ENCODE data around the gene TCTN1.

TCTN1 gene

DNA sequence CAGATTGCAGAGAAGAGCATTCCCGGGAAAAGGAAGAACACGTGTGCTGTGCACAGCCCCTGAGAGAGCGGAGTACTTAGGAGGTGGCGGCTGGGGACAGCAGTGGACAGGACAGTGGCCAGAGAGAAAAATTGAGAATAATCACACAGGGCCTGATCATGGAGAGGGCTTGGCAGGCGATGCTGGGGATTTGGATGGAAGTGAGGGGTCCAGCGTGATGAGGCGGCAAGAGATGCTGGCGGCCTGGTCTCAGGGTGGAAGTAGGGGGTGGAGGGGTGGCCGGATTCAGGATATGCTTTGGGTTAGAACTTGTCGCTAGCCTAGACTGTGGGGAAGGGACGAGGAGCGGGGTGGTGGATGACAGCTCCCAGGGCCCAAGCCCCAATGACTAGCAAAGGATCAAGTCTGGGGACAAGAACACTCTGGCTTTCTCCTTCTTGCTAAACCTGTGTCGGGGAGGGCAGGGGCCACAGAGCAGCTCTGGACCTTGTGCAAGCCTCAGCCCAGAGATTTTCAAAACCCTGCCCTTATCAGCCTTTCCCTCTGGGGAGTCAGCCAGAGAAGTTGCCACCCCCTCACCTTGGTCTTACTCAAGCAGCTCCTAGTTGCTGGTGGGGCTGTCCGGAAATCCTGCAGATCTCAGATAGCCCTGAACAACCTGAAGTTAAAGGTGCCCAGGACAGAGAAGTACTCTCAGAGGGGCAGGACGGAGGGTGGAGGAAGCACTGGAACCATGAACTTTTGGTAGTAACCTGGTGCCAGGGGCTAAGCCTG lies 73.7 kb downstream of the TCTN1 start:
- DNase-seq (ENCODE audit: insufficient read length, low spot score) (no peak), FAIRE-seq (peak; percentile 92)
- TF ChIP-seq POU2F2 (IDR thresholded peaks at IDR 0.05; ENCODE audit: low read depth, low read length) (no peak), TAF1 (IDR thresholded peaks at IDR 0.05; ENCODE audit: low read depth, low read length) (no peak), SPI1 (IDR thresholded peaks at IDR 0.05; ENCODE audit: low read depth, low read length) (no peak), POLR2A (IDR thresholded peaks at IDR 0.05; ENCODE audit: low read depth, low read length) (no peak), POLR2AphosphoS5 (IDR thresholded peaks at IDR 0.05; ENCODE audit: low read depth, low read length) (no peak), PAX5 (IDR thresholded peaks at IDR 0.05; ENCODE audit: insufficient read depth, low read length, severe bottlenecking) (no peak)

DNA sequence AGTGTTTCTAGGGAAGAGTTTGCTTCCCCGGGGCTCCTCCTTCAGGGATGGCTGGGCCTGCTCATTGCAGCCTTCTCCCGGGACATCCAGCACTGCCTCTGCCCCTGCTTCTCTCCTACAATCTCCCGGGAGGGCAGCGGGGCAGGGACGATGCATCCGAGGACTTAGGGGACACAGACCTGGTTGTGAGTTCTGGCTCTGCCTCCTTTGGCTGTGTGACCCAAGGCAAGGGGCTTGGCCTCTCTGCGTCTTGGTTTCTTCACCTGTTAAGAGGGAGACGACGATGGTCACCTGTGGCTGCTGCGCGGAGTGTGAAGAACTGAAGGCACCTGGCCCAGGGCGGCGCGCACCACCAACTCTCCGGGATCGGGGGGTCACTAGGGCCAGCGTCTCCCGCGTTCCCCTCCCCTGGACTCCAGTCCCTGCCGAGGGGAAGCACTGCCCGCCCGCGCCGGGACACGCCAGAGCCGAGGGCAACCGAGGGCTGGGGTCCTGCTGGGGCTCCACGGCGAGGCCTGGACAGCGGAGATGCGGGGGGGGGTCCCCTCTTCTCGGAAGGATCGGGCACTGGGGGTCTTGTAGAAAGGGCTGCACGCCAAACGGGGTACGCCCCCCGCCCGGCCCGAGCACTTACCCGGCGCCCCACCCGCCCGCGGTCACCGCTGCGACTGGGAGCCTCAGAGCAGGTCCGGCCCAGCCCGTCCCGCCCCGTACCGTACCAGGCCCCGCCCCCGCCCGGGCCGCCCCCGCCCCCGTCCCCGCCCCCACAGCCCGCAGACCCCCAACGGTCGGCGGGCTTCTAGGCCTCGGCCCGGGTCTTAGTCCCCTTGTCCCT lies 74.7 kb downstream of the TCTN1 start, which contains the start of gene HVCN1:
TSS of gene HVCN1 (minus strand) at position 670 of the 835 bp plus-strand sequence. CDS start 5,870 bp downstream, outside the sequence.
- TF ChIP-seq TAF1 (IDR thresholded peaks at IDR 0.05; ENCODE audit: low read depth, low read length) (no peak), POLR2A (IDR thresholded peaks at IDR 0.05; ENCODE audit: low read depth, low read length) (no peak), SPI1 (IDR thresholded peaks at IDR 0.05; ENCODE audit: low read depth, low read length) (no peak), POLR2AphosphoS5 (IDR thresholded peaks at IDR 0.05; ENCODE audit: low read depth, low read length) (no peak), PAX5 (IDR thresholded peaks at IDR 0.05; ENCODE audit: insufficient read depth, low read length, severe bottlenecking) (no peak), POU2F2 (IDR thresholded peaks at IDR 0.05; ENCODE audit: low read depth, low read length) (no peak)
- DNase-seq (ENCODE audit: insufficient read length, low spot score) (peak; percentile 71), FAIRE-seq (peak; percentile 31)

DNA sequence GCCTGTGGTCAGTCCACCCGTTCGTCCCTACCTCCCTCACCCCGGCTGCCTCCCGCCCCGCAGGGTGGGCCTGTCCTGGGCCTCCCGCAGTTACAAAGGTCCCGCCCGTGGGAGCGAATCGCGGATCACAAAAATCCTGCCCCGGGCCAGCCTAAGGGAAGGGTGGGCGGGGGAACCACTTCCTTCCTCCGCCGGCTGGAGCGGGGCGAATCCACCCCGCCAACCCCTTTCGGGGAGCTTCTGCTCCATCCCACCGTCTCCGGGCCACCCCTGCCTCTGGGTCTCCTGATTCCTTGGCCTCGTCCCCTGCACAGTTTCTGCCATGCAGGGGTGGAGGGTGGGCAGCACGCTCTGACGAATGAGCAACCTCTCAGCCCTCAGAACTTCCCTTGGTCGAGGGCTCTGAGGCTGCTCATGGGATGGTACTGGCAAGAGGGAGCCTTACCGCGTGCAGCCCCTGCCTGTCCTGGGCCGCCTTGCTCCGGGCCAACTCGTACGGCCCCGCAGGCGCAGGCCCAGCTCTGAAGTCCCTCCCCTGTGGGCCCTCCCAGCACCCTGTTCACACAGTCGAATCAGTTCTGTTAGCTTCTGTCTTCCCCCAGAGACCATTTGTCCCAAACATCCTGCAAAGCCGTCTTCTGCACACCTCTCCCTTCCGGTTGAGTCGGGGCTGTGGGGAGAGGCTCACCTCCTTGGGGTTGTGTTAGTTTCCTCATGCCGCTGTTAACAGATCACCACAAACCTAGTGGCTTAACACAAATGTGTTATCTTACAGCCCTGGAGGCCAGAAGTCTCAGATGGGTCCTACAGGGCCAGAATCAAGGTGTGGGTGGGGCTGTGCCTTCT lies 75.6 kb downstream of the TCTN1 start:
- DNase-seq (ENCODE audit: insufficient read length, low spot score) (peak; percentile 68), FAIRE-seq (peak; percentile 97)
- TF ChIP-seq SPI1 (IDR thresholded peaks at IDR 0.05; ENCODE audit: low read depth, low read length) = no peak
- TF ChIP-seq POLR2AphosphoS5 (IDR thresholded peaks at IDR 0.05; ENCODE audit: low read depth, low read length) = peak; percentile 42; the same call in 1 of the 2 replicates
- TF ChIP-seq TAF1 (IDR thresholded peaks at IDR 0.05; ENCODE audit: low read depth, low read length) = no peak

DNA sequence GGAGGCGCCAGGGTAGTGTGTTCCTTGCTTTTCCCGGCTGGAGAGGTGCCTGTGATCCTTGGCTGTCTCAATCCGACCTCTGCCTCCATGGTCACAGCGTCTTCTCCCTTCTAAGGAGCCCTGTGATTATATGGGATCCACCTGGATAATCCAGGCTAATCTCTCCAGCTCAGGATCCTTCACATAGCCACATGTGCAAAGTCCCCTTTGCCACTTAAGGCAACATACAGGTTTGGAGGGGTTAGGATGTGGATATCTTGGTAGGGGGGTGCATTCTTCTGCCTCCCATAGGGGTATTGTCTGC lies 76.2 kb downstream of the TCTN1 start:
- TF ChIP-seq PAX5 (IDR thresholded peaks at IDR 0.05; ENCODE audit: insufficient read depth, low read length, severe bottlenecking) (no peak), POLR2AphosphoS5 (IDR thresholded peaks at IDR 0.05; ENCODE audit: low read depth, low read length) (no peak), POU2F2 (IDR thresholded peaks at IDR 0.05; ENCODE audit: low read depth, low read length) (no peak), TAF1 (IDR thresholded peaks at IDR 0.05; ENCODE audit: low read depth, low read length) (no peak), POLR2A (IDR thresholded peaks at IDR 0.05; ENCODE audit: low read depth, low read length) (no peak), SPI1 (IDR thresholded peaks at IDR 0.05; ENCODE audit: low read depth, low read length) (no peak)
- DNase-seq (ENCODE audit: insufficient read length, low spot score) (no peak), FAIRE-seq (no peak)

DNA sequence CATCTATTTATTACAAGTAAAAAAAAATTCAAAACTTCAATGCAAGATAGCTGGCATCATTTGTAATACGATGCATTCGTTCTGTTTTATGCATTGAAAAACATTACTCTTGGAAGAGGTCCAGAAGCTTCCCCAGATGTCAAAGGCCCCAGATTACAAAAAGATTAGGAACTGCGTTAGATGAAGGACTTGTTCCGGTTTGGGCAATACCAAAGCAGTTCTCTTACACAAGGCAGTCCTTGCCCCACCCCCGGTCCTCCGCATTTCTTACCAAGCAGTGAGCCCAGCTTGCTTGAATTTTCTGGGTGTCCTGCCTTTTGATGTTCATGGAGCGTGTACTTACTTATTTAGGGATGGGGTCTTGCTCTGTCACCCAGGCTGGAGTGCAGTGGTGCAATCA lies 79.8 kb downstream of the TCTN1 start:
- DNase-seq (ENCODE audit: insufficient read length, low spot score) (no peak), FAIRE-seq (no peak)
- no peak for TF ChIP-seq POLR2A (IDR thresholded peaks at IDR 0.05; ENCODE audit: low read depth, low read length)
- no peak for TF ChIP-seq PAX5 (IDR thresholded peaks at IDR 0.05; ENCODE audit: insufficient read depth, low read length, severe bottlenecking)
- TF ChIP-seq TAF1 (IDR thresholded peaks at IDR 0.05; ENCODE audit: low read depth, low read length) = no peak
- no peak for TF ChIP-seq POU2F2 (IDR thresholded peaks at IDR 0.05; ENCODE audit: low read depth, low read length)
- TF ChIP-seq SPI1 (IDR thresholded peaks at IDR 0.05; ENCODE audit: low read depth, low read length) = no peak
- TF ChIP-seq POLR2AphosphoS5 (IDR thresholded peaks at IDR 0.05; ENCODE audit: low read depth, low read length) = no peak

DNA sequence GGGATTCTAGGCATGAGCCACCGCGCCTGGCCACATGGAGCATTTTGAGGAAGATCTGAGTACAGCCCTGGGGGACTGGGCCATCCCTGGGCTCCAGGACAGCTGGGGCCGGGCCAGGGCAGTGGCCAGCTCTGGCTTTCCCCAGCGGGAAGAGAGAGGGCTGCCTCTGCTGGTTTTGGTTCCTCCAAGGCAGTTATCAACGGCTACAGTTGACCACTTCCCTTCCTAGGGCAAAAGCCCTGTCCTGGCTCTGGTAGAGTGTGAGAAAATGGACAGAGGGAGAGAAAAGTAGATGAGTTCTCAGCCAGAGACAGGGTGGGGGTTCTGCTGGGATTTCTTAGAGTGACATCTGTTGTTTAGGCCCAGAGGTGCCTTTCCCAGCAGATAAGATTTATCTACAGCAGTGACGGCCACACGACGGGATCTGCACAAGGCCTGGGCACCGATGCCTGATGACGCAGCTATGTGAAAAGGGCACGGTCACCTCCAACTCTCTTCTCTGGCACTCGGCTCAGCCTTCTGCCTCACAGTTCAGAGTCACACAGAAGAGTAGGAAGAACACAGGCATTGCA lies 80.5 kb downstream of the TCTN1 start:
- no peak for FAIRE-seq
- DNase-seq (ENCODE audit: insufficient read length, low spot score) = no peak
- TF ChIP-seq SPI1 (IDR thresholded peaks at IDR 0.05; ENCODE audit: low read depth, low read length) (peak; percentile 65), TAF1 (IDR thresholded peaks at IDR 0.05; ENCODE audit: low read depth, low read length) (no peak)

DNA sequence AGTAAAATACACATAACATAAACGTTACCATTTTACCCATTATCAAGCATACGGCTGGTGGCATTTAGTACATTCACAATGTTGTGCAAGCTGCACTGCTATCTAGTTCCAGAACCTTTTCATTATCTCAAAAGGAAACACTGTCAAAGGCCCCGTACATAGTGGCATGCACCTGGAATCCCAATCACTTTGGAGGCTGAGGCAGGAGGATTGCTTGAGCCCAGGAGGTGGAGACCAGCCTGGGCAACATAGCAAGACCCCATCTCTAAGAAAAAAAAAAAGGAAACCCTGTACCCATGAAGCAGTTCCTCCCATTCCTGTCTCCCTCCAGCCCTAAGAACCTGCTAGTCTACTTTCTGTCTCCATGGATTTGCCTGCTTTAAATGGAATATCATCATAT lies 82.4 kb downstream of the TCTN1 start:
- FAIRE-seq = no peak

DNA sequence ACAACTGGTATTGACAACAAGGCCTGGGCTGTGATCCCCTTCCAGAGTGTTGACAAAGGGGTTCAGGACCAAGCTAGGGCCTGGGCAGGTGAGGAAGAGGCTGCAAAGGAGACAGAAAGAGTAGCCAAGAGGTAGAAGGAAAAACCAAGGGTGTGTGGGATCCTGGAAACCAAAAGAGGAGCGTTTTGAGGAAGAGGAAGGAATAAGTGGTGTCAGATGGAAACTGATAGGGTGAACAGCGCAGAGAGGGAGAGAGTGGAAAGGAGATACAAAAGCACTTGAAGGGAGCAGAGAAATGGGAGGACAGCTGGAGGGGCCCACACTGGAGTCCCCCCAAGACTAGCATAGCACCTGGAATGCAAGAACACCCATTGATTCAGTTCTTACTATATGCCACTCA lies 83.3 kb downstream of the TCTN1 start:
- DNase-seq (ENCODE audit: insufficient read length, low spot score) (no peak), FAIRE-seq (no peak)
- TF ChIP-seq TAF1 (IDR thresholded peaks at IDR 0.05; ENCODE audit: low read depth, low read length) (no peak), POU2F2 (IDR thresholded peaks at IDR 0.05; ENCODE audit: low read depth, low read length) (no peak), POLR2AphosphoS5 (IDR thresholded peaks at IDR 0.05; ENCODE audit: low read depth, low read length) (no peak), SPI1 (IDR thresholded peaks at IDR 0.05; ENCODE audit: low read depth, low read length) (no peak), POLR2A (IDR thresholded peaks at IDR 0.05; ENCODE audit: low read depth, low read length) (no peak), PAX5 (IDR thresholded peaks at IDR 0.05; ENCODE audit: insufficient read depth, low read length, severe bottlenecking) (no peak)

More for the DNA sequence above, 82.4 kb downstream of the TCTN1 start:
- no peak for DNase-seq (ENCODE audit: insufficient read length, low spot score)
- TF ChIP-seq POU2F2 (IDR thresholded peaks at IDR 0.05; ENCODE audit: low read depth, low read length) (no peak), TAF1 (IDR thresholded peaks at IDR 0.05; ENCODE audit: low read depth, low read length) (no peak), PAX5 (IDR thresholded peaks at IDR 0.05; ENCODE audit: insufficient read depth, low read length, severe bottlenecking) (no peak), POLR2A (IDR thresholded peaks at IDR 0.05; ENCODE audit: low read depth, low read length) (no peak), SPI1 (IDR thresholded peaks at IDR 0.05; ENCODE audit: low read depth, low read length) (no peak), POLR2AphosphoS5 (IDR thresholded peaks at IDR 0.05; ENCODE audit: low read depth, low read length) (no peak)

Data from GM12891 (cell line).